Stimulated activated CD4-positive, alpha-beta T cell treated with anti-CD3 and anti-CD28 coated beads, TNF-alpha, amount 100 ng/mL, for 24 hours (primary cell): ENCODE data around the gene DMRT2.

Experiments used
- DNase-seq, 3 experiments: peaks; one replicate each; pipeline ENCODE4 v3.0.0-alpha.2; 2020; ENCODE audit warnings: low read depth in 3 of 3

The DMRT2 gene

DNA sequence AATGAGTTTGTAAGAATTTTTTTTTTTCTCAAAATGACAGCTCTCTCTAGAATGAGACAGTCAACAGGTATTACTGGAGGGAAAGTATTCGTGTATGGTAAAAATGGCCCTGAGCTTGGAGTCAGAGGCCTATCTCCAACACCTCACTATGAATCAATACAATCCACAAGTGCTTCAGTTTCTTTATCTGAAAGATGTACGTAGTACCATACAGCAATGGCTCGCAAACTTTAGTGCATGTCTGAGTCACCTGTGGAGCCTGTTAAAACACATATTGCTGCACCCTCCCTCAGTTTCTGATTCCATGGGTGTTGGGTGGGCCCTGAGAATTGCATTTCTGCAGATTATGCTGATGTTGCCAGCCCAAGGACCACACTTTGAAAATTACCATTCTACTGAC is 44.6 kb downstream of the DMRT2 start:
- DNase-seq = no peak

DNA sequence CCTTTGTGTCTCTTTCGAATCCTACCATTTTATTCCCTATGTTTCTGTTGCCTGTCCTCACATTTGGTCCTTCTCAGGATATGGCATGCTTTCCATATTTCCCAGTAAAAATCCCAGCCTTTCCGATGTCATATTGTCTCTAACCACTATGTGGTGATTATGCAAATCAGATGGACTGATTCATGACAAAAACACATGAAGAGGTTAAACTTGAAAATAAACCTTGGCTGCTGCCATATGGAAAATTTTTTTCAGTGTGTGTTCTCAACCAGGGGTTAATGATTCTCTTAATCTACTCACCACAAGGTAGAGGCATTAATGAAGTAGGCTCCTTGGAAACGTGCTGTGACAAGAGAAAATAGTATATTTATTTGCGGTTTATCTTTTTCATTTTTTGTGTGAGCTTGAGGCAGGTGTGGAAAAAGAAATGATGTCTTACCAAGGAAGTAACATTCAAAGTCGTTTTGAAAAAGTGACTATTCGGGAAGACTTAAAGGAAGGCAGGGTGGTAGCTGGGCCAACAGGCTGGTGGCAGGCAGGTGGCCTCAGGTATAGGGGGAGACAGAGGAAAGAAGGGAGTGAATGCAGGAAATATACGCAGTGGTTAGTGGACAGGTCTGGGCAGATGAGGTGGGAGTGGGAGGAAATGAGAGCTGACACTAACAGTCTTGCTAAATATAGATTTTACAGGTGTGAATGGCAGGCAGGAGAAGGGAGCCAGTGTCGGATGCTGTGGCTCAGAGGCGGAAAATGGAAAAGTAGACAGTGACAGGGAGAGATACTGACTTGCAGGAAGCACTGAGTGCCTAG is 46.2 kb downstream of the DMRT2 start:
- no peak for DNase-seq

DNA sequence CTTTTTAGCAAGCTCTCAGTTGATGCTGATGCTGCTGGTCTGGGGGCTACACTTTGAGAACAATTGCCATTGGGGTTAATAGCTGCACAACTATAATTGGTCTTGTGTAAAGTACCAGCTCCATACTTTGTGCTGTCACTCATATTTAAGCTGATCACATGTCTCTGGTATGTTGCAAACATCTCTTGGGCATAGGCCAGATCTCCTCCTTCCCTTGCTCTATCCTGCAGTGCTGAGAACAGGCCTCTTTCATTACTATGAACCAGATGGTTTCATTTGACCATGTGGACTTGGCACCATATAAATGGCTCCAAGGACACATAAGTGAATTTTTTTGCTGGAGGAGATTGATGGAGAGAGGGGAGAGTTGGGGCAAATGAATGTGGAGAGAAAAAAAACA is 48.4 kb downstream of the DMRT2 start:
- DNase-seq = no peak

DNA sequence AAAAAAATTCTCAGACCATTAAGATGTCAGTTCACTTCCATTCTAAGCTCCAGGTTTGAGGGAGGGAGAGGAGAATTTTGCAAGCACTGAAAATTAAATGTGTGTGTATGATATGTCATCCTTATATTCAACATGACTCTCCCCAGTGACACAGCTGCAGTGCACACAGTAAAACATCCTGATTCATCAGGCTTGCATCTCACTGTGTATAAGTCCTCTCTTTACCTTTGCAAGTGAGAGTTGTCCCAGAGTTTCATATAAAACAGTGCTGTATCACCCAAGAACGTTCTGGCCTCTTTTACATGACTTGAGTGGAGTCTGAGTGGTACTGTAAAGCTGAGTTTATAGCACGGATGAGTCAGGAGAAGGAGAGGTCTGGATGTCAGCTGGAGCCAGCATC is 50.0 kb downstream of the DMRT2 start:
- no peak for DNase-seq

DNA sequence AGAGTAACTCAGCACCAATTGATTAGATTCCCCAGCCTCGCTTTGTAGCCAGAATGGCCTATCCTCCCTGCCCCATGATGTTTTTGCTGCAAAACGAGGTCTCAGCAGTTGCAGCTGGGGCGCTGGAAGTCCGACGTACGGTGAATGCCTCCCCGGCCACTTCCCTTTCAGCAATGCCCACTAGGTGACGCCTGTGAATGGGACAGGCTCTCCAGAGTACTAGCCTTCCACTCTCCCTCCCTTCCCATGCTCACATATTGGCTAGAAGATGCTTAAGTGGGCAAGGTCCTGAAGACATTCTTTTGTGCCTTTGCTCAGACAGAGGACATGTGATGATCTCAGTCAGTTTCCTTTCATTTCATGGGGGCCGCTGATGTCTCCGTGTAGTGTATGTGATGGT is 50.8 kb downstream of the DMRT2 start:
- DNase-seq = no peak

DNA sequence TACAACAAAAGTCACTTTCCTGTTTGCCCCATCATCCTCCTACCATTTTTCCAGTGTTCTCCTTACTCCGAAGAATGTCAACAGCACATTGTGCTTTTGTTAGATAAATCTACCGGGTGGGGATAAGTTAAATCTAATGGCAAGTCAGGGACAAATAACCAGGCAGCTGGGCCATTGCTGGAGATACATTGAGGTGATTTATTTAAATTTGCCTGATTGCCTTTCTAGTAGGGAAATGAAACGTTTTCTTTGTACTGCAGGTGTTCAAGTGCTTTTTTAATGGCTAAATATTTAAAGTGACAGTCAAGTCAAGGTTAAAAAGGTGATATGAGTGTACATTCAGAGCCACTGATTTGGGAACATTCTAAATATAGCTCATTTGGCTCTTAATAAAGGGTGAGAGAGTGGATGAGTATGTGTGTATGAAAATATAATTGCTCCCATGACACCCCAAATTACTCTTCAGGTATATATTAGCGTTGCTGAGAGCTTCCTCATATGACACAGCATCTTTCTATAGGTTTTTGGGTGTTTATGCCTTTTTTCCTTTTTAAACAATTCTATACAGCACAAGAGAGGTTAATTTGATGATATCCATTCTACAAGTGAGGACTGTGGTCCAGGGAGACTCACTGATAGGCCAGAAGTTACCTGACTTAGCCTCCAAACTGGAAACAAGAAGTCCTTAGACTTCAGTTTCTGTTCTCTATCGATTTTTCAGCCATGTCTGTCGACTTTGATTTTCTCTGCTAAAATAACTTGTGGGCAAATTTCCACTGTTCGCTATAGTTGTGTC is 51.9 kb downstream of the DMRT2 start:
- no peak for DNase-seq

DNA sequence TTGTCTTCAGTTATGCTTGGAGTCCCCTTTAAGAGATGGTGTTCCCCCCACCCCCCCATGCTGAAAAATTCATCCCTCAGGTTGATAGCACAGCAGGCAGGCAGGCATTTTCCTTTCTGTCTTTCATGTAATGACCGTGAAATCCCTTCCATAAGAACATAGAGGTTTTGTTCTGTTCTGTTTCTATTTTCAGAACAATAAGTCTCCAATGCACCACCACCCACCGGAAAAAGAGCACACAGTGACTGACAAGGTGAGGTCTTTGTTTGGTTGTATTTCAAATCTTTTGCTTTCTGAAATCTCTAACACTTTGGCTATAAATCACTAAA is 52.4 kb downstream of the DMRT2 start:
- no peak for DNase-seq
